GM18868 (cell line): ENCODE measurements around the gene KCNH1.

ENCODE experiments used
- ATAC-seq: cut with Tn5 transposase; IDR thresholded peaks from one replicate; pipeline ENCODE4 v1.9.1; 2021; ENCODE audit warnings: mild to moderate bottlenecking, moderate library complexity; ENCODE audit not compliant: unreplicated experiment

Gene KCNH1

DNA sequence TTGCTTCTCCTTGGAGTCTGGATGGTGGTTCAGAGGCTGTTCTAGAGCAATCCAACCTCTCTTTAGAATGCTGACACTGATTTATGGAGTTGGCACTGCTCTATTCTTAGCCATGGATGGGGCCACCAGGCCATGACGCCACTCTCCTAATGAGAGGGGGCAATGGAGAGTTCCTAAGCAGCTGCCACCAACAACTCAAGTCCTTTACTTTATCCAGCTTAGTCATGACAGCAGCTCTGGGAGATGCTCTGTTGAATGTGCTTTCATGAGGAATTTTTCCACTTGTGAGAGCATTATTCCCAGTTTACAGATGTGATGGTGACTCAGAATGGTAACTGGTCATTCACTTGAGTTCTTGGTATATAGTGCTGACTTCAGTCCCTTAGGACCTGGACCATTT lies 438.9 kb downstream of the KCNH1 start:
- no peak for ATAC-seq

DNA sequence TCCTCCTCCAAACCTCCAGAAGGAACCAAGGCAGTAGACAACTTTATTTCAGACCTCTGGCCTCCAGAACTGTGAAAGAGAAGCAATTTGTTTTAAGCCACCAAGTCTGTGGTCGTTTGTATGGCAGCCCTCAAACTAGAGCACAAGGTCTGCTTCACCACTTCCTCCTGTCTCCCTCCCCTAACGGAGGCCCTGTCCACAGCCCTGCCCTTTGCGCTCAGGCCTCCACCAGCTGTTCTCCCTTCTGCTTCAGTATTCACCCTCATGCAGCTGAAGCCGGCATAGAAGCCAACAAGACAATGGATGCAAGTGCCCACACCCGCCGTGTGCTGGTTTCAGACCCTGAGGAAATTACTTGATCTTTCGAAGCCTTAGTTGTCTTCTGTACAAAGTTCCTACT lies 441.2 kb downstream of the KCNH1 start:
- ATAC-seq = peak; percentile 27

DNA sequence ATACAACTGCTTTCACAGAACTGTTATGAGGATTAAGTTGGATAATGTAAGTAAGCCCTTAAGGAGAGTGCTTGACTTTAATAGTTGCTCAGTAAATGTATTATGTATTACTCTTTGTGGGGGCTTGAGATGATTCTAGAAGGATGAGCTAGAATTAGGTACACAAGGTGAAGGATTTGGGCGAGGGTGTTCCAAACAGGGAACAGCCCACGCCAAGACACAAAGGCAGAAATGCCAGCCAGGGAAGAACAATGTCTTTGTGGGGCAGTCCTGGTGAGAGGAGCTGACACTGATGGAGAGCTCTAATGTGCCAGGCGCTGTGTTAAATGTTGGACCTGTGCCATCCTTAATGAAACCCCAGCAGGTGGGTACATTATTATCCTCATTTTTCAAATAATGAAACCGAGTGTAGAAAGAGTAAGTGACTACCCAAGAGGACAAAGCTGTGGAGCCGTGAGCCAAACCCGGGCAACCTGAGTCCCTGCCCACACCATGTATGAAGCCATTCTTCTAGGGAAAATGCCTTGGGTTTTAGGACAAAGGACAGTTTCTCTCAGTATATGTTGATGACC lies 442.8 kb downstream of the KCNH1 start:
- no peak for ATAC-seq

DNA sequence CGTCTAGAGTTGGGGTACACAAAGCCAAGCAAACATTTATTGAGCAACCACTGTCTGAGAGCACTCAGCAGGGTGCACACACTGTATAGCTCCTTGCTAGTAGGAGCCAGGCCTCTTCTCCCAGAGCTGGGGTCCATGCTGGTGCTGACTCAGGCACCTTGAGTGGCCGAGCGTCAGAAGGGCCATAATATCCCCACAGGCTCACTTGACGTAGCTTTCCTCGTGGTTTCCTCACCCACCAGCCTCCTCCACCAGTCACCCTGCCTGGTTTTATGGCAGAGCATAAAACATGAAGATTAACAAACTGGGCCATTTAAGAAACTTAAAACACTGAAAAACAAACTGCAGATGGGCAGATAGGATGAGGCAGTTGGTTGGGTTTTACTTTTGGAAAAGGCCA lies 443.7 kb downstream of the KCNH1 start:
- ATAC-seq = no peak

DNA sequence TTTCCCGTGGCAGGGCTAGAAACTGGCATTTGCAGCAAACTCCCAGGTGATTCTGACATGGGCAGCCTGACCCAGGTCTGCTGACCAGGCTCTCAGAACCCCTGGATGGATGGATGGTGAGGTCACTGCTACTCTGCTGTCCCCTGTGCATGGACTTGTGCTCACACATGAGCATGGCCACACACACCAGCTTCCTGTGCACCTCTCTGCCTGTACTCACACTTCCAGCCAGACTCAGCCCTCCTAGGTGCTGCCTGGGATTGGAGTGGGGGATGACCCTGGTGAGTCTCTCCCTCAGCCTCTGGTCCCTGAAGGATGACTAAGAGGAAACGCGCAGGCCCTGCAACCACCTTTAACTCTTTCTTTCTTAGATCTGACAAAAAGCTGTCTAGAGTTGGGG lies 444.1 kb downstream of the KCNH1 start:
- no peak for ATAC-seq

DNA sequence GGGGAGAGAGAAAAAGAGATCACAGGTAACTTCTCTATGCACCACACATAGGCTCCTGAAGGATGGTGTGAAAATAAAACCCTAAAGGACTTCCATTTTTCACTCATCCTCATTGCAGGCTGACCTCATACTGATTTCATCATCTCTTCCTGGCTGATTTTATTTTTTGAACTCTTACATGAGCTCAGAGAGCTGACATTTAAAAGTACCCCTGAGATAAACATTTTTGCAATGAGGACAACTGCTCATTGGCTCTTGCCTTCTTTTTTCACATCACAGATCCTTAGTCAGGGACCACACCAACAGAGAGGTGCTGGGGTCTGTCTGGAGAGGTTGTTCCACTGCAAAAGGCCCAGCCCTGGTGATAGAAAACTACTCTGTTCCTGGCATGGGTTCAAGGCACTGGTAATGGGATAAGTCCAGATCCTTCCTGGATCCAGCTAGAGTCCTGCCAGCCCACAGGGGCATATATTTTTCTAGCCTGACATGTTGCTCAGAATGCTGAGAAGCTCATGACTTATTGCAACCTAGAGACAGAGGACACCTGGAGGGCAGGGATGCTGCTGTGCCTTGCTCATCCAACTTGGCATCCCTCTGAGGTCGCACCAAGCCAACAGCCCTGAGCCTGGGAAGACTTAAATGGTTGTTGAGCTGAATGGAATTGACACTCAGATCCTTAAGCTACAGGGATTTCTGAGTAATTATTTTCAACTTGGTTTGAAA lies 445.3 kb downstream of the KCNH1 start:
- ATAC-seq = no peak

DNA sequence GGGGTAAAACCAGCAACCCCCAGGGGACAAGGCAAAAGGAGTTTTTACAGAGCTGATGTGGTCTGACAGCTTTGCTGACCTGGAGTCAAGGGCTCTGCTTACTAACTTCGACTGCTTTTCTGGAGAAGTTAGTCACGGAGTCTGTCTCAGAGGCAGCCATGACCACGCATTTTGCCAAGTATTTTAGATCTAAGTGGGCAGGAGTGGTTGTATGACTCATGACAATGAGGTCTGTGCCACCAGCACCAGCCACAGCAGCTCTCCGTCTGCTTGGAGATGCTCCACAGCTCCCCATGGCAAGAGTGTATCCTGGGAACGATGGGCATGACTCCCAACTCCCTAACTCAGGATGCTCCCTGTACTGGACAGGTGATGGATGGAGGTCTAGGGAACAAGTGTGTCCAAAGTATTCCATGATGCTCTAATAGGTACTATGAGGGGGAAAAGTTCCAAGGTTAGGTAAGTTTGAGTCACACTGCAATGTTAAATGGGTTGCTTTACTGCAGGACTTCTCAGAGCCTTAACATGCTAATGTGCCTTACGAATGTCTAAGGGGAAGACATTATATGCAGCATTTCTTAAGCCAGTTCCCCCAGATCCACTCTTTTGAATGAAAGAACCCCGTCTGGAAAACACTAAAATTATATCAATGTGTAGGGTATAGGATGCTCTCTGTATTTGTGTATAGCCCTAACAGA lies 446.2 kb downstream of the KCNH1 start:
- no peak for ATAC-seq

DNA sequence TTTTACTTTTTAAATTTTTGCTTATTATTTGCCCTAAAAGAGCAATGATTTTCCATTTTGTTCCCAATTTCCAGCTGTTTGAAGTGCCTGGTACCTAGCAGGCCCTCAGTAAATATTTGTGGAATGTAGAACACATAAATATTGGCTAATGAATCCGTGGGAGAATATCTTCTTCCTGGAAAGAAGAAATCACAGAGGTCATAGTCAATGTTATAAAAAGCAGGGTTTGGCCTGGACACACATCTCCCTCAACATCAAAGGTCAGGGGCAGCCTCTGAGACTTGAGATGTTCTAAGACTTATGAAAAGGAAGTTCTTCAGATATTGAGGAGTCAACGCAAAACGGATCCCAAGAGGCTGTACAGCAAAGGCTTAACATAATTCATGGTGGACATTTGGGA lies 447.1 kb downstream of the KCNH1 start:
- no peak for ATAC-seq

DNA sequence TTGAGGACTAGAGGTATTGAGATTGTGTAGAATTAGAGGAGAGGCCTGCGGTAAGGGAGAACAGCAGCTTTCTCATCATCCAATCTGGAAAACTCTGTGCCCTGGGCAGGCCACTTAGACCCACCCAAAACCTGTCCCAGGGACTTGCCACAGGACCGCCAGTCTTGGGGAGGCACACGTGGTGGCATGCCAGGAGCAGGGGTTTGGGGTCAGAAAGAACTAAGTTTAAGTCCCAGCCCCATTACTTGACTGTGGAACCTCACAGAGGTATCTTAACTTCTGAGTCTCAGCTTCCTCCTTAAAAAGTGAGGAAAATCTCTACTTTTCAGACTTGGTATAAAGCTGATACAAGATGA lies 448.7 kb downstream of the KCNH1 start:
- ATAC-seq = no peak

DNA sequence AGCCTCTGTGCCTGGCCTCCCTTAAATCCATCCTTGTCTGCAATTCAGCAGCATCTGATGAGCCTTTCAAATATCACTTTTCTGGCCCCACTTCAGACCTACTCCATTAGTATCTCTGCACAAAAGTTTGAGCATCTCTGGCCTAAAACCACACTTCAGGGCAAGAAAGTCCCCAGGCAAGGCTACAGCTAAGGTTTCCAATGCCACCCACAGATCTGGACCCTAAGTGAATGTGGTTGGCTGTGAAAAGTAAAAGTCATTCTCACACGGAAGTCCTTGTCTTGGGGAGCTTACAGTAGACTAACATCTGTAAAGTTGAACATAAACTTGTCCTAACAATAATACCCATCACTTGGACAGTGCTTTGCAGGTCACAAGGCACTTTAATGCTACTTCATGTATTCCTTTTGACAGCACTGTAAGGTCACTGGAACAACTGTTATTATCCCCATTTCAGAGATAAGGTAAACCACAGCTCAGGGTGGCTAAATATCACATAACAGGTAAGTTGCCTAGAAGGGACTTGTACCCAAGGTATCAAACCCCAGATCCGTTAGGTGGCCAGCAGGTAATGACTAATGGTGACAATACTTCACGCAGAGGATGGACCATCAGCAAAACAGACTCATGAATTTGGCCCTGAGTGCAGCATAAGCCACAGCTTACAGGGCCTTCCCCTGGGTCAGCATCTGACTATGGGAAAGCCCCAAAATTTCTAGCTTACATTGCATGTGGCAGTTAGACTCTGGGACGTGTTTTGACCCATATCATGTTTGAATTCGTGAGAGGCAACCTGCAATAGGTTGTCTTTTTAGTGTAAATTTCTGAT lies 449.3 kb downstream of the KCNH1 start:
- peak; percentile 91 for ATAC-seq

DNA sequence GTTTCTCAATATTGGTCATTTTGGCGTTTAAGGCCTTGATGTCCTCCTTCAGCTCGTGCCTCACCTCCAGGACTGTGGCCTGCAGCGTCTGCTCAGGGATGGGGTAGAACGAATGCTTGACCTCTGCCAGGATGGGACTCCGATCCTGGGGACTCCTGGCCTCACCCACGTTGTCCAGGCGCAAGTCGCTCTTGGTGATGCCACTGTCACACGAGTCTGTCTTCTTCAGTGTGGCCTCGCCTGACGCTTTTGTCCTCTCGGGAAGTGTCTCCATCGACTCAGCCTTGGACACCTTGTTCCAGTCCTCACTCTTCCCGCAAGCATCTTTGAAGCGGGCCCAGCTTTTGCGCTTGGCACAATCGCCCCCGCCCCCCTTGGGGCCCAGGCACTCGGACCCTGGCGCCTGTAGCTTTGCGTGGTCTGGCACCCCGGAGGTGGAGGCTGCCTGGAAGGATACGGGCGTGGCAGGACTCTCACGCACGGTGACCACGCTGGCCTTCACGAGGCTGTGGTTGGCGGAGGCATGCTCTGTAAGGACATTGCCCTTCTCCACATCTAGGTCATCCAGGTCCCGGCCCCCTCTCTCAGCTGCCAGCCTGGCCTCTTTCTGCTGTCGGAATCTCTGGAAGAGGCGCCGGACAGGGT lies 450.4 kb downstream of the KCNH1 start:
- no peak for ATAC-seq

DNA sequence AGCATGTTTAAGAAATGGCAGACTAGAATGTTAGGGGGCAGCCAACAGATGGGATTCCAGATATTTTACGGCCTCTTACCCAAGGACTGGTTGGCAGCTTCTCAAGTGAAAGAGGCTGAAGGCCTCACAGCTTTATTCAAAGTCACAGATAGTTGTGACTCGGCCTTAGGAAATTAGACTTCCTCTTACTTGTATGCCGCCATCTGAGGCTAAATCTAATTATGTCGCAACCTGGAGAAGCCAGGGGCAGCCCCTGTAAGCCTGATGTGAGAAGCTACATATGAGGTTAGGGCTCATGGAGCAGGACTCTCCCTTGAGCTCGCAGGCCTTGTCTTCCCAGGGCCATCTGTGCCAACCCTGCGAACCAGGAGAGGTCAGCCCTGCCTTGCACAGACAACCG lies 452.8 kb downstream of the KCNH1 start:
- ATAC-seq = no peak

DNA sequence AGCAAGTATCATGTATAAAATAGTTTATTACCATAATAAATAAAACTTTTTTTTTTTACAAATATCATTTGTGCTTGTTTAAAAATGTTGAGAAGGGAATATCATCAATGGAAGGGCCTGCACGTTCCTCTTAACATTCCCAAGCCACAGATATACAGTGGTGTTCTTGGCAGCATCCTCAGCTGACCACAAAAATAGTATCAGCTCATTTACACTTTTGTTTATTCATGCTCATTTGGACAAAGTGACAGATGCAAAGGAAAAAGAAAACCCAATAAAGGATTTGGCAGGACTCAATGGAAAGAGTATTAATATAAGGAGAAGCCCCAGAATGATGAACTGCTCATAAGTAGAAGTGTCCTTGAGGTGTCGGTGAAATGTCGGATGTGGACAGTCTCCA lies 455.6 kb downstream of the KCNH1 start:
- ATAC-seq = no peak

DNA sequence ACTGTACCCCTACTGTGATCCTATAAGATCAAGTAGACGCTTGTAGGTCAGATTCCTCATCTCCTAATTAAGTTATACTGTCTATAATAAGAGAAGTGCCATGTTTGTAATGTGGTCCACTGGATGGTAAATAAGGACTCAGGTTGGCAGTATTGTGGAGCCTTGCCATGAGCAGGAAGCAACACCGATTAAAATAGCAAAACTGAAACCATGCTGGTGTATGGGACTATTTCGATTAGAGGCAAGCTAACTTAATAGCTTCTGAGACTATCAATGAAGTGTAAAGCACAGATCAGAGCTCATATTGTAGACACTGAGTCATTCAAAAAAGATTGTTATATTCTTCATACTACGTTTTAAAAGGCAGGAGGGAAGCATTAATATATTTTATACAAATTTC lies 456.4 kb downstream of the KCNH1 start:
- peak; percentile 87 for ATAC-seq

DNA sequence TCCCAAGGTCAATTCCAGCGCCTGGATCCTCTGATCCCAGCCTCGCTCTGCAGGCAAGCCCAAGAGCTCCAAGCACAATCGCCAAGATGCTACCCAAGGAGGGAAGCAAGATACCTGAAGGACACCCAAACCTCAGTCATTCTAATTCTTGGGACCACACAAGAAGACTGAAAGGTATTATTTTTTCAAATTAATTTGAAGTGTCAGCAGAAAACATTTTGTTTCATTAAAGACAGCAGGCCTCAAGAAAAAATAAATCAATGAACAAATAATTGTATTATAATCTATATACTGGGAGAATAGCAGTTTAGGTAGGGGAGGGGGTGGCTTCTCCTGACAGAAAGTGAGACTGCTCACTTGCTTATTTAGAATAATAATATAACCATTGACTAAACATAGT lies 457.4 kb downstream of the KCNH1 start:
- ATAC-seq = no peak

DNA sequence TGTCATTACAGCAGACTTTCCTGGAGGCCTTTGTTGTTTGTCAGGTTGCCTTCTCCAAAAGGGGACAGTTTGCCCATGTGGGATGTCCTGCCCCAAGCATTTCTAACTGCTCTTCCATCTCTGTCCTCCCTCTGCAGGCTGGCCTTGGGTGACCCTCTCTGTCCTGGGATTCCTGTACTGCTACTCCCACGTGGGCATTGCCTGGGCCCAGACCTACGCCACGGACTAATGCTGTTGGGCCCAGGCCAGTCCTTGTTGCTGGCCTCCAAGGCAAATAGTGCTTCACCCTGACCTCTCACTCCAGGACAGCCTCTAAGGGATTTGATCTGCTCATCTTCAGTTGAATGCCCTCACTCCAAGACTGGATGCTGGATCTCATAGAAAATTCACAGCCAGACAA lies 459.8 kb downstream of the KCNH1 start:
- no peak for ATAC-seq

DNA sequence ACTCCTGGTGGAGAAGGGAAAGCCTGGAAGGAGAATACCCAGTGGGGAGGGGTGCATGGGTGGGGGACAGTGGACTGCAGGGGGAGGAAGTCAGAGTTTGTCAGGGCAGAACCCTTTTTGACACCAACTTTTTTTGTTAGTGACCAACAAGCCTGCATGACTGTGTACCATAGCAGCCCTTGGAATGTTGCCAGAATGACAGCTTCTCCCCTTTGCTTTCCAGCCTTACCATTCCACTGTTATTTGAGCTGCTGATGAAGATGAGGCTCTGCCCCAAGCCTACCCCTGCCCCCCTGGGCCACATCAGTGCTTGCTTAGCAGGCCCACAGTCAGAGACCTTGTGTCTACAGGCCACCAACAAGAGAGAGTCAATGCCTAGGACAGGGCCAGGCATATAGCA lies 464.0 kb downstream of the KCNH1 start:
- ATAC-seq = no peak

DNA sequence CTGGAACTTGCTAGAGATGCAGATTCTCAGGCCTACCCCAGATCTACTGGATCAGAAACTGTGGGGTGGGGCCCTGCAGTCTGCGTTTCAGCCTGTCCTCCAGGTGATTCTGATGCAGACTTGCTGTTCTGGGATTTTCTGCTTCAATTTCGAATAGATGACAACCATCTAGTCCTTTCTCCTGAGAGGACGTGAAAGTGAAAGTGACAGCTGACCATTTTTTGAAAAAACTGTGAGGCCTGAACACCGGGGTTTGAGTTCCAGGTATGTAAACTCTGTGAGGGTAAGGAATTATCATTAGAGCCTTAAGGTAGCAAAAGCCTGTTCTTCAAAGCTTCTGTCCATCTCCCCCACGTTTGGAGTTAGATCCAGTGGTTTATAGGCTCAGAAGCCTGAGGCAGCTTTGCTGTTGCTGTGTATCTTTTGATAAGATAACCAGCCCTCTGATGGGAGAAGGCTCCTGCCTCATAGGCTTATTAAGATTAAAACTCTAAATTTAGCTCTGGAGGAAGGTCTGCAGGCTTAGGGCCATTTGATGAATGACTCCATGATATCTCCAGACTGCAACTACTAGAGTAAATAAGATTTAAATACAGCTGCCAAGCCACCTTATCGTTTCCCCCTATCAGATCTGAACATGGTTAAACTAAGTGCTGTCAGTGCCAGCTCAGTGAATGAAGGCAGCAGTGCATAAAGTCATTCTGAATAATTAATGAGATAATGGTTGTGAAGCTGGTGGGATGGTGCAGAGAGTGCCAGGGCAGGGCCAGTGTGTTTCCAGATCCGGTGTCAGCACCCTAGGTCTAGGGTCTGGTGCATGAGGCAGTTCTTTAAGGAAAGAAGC lies 470.0 kb downstream of the KCNH1 start:
- peak; percentile 74 for ATAC-seq

DNA sequence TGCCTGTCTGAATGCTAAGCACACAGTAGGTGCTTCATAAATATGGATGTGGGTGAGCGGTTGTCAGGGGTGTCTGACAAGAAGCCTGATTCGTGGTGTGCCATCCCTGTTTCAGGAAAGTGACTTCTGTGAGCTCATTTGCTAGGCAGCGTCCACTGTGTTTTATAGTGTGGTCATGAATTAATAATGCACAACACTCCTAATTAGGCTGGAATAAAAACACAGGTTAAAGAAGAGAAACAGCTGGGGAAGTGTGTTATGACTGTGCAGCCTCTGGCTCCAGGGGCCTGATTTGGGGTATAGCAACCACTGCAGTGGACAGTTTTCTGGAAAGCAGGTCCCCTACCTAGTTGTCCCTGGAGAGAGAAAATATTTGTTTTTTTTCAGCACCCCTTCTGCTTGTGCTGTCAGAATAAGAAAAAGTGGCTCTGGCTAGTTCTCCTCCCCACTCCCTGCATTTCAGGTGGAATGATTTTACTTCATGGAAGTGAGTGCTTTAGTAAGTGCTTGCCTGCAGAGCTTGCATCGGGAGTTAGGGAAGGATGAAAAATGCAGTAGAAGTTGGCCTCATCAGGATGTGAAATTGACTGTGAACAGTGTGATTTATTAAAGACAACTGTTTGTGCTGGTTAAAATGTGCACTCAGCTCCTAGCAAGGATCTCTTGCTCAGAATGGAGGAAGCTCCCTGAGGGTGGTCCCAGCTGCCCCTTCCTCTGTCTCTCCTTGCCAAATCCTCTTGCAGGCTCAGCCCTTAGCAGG lies 471.5 kb downstream of the KCNH1 start:
- ATAC-seq = no peak
